GM12873 (cell line): ENCODE measurements around the gene LDB3.

Source experiments
- TF ChIP-seq, protein P1 (sequence below): IDR thresholded peaks from 2 replicates; pipeline ENCODE4 v1.5.1; 2012; ENCODE audit warnings: low read depth, mild to moderate bottlenecking, moderate library complexity, low read length, control low read depth; ENCODE audit not compliant: insufficient read depth; ENCODE audit errors: missing control alignments

The LDB3 gene

GRCh38 chr10:86779220-86780017, 111.1 kb downstream of the LDB3 start:
- TF ChIP-seq, protein P1, sequence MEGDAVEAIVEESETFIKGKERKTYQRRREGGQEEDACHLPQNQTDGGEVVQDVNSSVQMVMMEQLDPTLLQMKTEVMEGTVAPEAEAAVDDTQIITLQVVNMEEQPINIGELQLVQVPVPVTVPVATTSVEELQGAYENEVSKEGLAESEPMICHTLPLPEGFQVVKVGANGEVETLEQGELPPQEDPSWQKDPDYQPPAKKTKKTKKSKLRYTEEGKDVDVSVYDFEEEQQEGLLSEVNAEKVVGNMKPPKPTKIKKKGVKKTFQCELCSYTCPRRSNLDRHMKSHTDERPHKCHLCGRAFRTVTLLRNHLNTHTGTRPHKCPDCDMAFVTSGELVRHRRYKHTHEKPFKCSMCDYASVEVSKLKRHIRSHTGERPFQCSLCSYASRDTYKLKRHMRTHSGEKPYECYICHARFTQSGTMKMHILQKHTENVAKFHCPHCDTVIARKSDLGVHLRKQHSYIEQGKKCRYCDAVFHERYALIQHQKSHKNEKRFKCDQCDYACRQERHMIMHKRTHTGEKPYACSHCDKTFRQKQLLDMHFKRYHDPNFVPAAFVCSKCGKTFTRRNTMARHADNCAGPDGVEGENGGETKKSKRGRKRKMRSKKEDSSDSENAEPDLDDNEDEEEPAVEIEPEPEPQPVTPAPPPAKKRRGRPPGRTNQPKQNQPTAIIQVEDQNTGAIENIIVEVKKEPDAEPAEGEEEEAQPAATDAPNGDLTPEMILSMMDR = no peak

DNA sequence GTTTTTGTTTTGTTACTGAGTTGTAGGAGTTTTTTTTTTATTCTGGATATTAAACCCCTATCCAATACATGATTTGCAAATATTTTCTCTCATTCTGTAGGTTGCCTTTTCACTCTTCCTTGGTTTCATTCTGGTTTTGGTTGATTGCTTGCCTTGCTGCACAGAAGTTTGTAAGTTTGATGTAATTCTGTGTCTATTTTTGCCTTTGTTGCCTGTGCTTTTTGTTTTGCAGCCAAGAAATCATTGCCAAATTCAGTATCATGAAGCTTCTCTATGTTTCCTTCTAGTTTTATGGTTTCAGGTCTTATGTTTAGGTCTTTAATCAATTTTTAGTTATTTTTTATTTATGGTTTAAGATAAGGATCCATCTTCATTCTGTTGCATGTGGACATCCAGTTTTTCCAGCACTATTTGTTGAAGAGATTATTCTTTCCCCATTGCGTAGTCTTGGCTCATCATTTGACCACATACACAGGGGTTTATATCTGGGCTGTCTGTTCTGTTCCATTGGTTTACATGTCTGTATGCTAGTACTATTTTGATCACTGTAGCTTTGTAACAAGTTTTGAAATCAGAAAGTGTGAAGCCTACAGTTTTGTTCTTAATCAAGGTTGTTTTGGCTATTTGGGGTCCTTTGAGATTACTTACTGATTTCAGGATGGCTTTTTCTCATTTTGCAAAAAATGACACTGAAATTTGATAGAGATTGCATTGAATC, 114.5 kb downstream of the LDB3 start:
- TF ChIP-seq, protein P1 = no peak

DNA sequence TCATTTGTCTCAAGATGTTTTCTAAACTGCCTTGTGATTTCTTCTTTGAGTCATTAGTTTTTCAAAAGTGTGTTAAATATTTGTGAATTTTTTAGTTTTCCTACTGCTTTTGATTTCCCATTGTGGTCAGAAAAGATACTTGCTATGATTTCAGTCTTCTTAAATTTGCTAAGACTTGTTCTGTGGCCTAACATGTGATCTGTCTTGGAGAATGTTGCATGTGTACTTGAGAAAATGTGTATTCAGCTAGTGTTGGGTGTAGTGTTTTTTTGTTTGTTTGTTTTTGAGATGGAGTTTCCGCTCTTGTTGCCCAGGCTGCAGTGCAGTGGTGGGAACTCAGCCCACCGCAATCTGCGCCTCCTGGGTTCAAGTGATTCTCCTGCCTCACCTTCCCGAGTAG, 116.7 kb downstream of the LDB3 start:
- TF ChIP-seq, protein P1 = no peak
